DMS153 treated with DMSO at 0.1 percent for 48 hours (cell line): ENCODE results near the gene SCRN1.

Experiments
- DNase-seq: peaks from one replicate; lab custom pipeline; 2025; ENCODE audit not compliant: unreplicated experiment; lab: John Stamatoyannopoulos, UW

The SCRN1 gene

DNA sequence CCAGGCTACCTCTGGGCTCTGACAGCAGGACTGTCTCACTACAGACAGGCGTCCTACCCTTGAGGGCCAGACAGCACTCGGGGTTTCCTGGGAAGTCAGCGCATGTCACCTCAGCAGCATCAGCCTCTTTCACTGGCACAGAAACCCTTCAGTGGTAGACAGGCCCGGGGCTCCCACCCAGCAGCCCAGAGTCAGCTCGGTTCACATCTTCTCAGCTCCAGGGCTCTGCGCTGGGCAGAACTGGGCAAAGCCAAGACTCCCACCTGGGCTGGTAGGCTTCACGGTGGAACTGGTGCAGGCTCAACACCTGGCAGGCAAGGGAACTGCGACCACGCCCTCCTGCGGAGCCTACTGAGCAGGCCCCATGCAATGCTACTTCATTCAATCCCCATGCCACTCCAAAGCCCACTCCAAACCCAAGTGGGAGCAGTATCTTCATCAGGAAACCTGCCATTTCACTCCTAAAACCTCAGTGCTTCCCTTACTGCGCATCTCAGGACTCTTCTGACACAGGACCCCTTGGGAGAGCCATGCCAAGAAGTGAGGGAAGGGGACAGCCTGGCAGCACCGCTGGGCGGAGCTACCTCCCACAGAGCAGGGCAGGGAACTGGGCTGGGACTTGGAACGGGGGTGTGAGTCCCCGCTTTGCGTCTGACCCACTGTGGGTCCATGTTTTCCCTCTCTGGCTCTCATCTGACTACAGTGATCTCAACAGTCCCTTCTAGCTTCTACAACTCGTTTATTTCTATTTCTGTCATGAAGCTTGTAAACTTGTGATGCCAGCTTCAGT is 60.4 kb downstream of the SCRN1 start:
- no peak for DNase-seq

DNA sequence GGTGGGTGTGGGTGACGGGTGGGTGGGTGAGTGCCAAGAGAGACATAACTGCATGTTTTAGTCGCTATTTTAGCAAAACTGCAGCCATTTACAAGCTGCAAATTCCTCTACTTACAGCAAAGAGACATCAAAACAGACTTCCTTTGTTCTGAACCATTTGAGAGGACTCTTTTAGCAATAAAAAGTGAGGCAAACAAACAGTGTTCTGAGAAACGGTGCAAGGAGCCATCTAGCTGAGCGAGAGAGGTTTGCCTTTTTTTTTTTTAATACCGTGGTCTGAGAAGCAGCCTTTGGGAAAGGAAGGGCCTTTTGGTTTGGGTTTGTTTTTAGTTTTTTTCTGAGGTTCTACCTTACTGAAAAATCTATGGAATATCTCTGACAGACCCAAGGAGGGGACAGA is 62.9 kb downstream of the SCRN1 start:
- DNase-seq, result no peak

DNA sequence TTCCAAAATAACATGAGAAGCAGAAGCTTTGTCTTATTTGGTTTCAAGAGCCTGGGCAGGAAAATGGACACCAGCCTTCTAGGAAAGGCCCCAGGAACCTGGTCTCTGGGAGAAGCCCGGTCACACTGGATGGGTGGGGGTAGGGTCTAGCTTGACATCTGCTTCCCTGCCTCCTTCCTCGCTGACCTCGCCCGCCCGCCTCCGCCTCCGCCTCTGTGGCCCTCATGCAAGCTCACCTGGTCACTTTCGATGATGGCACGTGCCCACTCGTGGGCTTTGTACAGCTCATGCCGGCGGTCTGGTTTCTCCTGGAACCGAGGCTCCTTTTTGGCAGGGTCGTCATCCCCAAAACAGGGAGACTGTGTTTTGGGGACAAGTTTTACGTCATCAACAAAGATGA is 63.4 kb downstream of the SCRN1 start:
- no peak for DNase-seq

DNA sequence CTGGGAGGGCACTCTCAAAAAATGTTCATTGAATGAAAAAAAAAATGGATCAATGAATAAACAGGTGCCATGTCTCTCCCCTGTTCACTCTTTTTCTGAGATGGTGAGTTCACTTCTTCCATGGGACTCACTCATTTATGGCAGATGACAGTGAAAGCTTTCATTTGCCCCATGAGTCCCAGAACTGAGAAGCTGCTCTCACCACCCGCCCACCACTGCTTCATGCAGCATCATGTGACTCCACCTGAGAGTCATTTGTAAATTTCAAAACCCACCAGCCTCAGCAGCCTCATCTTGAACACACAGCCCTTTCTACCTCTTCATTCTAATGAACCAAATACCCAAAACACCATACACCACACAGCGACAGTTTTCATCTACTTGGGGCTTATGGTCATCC is 64.9 kb downstream of the SCRN1 start:
- DNase-seq, result no peak

DNA sequence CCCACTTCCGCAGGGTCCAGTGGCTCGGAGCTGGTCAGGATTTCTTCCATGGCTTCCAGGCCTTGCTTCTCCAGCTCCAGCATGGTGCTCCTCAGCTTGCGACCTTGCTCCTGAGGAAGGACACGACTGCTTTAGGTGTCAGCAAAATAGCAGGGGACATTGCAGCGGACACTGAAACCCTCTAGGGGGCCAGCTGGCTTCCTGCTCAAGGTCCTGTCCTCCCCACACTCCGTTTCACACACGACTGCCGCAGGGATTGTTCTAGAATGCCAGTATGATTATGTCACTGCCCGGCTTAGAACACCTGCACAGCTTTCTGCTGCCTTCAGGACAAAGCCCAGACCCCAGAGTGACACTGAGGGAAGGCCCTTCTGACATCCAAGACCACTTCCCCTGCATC is 65.6 kb downstream of the SCRN1 start:
- no peak for DNase-seq

DNA sequence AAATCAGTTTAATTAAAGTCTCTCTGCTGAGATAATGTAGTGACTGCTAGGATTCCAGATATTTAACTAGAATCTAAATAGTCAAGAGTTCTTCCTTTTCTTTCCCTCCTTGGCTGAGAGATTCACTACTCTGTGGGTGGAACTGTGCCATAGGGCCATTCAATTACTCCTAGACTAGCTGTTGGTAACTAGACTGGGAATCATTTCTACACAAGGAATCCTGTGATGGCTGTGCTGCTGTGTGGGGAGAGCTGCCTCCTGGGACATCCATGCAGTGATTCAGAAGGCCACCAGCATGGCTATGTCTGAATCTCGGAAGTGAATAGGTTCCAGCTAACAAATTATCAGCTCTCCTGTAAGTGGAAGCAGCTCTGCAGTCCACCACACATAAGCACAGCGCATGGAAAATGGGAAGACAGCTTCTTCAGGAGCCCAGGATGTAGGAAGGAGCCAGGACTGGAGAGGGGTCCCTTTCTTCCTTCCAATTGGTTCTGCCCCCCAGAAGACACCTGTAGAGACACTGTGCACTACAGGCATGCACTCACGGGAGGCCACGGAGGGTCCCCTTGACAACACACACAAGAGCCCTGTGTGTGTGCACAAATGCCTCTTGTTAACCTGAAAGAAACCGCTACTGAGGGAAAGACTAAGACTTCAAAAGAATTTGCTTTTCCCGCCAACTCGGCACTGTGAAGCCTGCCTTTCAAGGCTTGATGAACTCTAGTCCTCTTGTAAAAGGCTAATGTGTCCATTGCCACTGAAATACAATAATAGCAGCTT is 66.5 kb downstream of the SCRN1 start:
- DNase-seq, result no peak

DNA sequence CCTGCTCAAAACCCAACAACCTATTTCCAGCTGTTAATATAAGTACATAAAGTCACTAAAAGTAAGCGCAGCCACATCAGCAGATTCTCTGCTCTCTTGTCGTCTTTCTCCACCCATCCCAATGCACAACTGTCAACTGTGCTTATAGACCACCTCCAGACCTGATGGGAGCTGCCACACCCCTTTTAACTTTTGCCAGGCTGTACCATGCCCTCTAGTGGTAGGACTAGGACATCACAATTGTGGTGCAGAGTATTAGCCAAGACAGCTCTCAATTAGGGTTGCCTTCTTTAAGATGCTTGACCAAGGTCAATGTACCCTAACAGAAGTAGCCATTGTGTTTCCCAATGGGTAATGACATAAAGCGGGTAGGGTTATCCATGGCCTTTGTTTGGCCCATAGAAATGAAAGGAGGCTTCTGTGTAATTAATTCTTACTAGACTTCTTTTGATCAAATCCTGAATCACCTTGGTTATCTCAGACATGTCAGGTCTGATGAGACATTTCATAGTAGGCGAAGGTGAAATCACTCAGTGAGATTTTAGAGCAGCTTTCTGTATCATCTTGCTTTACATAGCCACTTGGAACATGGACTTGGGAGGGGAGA is 68.1 kb downstream of the SCRN1 start:
- DNase-seq, result peak; percentile 81

DNA sequence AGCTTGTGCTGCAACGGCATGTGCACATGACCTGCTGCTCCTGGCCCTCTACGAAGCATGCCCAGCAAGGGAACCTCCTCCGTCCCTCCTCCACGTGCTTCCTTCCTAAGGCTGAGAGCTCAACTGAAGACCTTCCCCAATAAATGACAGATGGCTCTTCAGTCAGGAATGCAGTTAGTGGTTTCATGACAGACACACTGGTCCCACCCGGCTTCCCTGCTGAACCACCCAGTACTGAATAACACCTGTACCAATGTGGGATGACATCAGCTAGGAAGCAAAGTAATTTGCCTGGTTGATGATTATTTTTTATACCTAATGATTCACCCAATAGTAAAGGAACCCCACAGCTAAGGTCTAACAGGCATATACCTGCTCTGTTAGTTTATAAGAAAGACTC is 69.1 kb downstream of the SCRN1 start:
- DNase-seq, result no peak

DNA sequence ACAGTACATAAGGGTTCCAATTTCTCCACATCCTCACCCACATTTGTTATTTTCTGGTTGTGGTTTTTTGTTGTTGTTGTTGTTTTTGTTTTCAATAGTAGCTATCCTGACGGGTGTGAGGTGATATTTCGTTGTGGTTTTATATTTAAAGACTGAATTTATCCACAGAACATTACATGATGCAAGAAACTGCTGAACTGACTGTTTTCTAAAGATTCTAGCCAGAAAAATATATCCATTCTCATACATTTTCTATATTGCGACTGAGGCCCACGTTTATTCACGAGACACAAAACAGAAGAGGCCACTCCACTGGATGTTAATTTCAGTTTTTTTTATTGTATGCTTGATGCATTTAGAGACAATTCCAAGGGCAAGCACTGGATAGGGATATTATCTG is 69.8 kb downstream of the SCRN1 start:
- DNase-seq, result no peak

DNA sequence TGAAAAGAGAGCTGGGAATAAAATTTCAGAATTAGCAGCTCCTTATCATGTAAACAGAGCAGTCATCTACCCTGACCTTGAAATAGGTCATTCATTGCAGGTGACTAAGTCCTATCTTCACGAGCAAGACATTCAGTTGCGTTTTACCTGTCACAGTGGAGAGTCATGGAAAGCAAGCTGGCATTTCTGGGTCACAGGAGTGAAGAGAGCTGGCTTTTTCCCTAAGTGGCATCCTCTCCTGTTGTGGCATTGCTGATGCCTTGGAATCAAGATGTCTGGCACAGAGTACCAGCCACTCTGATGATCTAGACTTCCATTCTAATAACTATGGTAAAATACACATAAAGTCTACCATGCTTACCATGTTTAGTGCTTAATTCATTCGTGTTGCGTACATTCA is 70.8 kb downstream of the SCRN1 start:
- DNase-seq, result no peak

DNA sequence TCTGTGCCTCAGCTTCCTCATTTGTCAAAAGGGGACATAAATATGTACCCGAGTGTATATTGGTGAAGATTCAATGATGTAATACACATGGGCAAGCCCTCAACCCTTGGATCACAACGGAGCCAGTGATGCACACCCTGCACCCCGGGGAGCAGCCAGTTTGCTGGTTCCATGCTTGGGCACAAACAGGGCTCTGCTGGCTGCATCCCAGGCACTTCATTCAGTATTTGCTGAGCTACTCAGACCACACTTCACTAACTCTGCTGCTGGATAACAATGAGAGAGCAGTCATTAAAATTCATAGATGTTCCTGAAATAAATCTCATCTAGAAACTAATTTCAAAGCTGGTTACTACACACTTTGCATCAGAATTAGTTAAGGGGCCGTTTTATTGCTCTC is 72.0 kb downstream of the SCRN1 start:
- no peak for DNase-seq

DNA sequence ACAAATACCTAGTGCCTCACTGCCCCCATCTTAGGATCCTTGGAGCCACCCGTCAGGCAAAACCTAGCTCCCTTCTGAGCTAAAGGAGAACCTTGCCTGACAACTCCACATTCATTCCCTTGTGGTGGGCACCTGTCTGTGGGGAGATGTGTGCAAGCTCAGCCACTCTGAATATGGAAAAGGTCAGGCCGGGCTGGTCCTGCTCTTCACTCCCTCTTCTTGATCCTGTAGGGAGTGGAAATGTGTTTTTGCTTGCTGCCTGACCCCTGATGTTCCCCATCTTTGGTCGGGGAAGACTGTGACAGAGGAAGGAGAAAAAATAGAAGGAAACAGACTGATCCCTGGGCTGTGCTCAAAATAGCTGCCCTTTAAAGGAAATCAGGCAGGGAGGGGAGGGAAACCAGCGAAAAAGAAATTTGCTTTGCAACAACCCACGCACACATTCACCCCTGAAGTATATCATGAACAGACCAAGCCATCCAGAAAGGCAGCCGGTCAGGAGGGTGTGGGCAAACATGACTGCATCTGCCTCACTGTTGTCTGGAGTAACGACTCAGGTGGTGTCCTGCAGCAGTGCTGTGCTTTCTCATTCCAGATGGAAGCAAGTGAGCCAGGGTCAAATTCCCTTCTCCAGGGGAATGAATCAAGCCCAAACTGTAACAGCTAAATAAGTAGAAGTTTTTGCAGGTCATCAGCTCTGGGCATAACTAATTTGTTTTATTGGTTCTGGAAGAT is 74.0 kb downstream of the SCRN1 start:
- no peak for DNase-seq

DNA sequence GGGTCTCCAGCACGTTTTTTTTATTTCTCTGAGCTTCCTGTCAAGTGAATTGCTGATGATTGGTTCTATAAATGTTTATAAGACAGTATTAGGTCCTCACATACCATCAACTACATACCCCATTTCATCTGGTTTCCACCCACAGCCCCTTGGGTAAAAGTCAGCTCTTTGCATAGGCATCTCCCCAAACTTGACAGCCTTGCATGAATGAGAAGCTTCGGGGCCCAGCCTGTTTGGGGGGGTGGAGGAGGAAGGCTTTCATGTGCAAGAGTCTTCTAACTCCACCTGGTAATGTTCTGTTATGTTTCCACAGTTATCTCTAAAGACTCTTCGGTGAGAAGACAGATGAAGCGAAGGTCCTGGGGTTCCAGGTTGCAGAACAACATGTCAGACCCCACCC is 75.4 kb downstream of the SCRN1 start:
- no peak for DNase-seq

DNA sequence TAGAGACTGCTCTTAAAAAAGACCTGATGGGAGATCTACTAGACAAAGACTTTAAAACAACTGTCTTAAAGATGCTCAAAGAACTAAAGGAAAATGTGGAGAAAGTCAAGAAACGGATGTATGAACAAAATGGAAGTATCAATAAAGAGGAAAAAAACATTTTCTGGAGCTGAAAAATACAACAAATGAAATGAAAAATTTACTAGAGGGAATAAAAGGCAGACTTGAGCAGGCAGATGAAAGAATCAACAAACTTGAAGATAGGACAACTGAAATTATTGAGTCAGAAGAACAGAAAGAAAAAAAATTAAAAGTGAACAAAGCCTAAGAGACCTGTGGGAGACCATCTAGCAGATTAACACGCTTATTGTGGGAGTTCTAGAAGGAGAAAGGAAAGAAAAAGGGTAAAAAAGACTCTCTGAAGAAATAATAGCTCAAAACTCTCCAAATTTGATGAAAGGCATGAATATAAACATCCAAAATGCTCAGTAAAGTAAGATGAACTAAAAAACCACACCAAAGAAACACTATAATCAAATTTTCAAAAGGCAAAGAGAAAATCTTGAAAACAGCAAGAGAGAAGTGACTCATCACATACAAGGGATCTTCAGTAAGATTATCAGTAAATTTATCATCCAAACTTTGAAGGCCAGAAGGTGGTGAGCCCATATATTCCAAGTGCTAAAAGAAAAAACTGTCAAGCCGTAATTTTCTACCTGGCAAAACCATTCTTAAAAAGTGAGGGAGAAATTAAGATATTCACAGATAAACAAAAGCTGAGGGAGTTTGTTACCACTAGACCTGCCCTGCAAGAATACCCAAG is 83.2 kb downstream of the SCRN1 start:
- no peak for DNase-seq

DNA sequence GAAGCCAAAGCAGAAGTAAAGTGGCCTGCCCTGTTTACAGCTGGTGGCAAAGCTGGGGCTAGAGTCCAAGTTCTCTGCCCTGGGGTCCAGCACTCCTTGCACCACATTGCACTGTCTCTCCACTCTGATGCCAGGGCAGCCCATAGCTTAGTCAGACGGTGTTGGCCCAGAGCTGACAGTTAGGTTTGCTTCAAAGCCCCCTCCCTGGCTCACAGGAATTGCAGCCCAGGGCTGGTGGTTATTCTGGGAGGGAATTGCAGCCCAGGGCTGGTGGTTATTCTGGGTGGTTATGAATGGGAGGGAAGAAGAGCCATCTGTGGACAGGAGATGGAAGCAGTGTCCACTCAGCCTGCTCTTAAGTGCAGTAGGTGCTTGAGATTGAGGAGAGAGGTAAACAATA is 88.9 kb downstream of the SCRN1 start:
- no peak for DNase-seq

DNA sequence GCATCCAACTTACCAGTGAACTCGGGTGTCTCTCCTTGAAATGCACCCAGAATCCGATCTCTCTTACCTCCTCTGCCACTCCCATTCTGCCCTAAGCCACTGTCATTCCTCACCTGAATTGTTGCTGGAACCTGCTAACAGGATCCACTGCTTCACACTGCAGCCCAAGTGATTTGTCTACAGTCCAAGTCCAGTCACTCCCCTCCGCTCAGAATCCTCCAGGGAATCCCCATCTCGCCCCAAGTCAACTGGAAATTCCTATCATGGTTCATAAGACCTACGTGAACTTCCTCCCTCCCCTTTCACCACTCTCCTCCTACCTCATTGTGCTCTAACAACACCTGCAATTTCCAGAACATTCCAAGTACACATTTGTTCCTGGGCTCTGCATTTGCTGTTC is 91.3 kb downstream of the SCRN1 start:
- no peak for DNase-seq

DNA sequence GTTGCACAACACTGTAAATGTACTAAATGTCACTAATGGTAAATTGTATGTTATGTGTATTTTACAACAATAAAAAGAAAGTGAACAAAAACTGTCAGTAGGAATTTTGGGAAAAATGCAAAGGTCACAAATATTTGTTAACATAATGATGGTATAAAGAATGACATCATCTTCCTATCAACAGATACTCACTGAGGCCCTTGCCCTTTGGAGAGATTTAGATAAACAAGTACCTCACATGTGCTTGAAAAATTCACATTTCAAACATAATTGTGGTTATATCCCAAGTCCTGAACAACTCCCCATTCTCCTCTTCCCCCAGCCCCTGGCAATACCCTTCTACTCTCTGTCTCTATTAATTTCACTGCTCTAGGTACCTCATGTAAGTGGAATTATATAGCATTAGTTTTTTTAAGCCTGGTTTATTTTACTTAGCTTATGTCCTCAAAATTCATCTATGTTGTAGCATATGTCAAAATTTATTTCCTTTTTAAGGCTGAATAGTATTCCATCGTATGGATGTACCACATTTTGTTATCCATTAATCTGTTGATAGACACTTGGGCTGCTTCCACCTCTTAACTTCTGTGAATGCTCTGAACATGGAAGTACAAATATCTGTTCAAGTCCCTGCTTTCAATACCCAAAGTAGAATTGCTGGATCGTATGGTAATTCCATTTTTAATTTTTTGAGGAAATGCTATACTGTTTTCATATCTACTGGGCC is 92.8 kb downstream of the SCRN1 start:
- DNase-seq, result no peak

DNA sequence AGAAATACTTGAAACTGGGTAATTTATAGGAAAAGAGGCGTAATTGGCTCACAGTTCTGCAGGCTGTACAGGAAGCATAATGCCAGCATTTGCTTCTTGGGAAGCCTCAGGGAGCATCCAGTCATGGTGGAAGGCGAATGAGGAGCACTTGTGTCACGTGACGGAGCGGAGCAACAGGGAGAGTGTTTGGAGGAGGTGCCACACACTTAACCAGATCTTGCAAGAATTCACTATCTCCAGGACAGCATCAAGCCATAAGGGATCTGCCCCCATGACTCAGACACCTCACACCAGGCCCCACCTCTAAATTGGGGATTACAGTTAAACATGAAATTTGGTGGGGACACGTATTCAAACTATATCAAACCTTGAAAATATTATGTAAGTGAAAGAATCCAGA is 94.0 kb downstream of the SCRN1 start:
- no peak for DNase-seq

DNA sequence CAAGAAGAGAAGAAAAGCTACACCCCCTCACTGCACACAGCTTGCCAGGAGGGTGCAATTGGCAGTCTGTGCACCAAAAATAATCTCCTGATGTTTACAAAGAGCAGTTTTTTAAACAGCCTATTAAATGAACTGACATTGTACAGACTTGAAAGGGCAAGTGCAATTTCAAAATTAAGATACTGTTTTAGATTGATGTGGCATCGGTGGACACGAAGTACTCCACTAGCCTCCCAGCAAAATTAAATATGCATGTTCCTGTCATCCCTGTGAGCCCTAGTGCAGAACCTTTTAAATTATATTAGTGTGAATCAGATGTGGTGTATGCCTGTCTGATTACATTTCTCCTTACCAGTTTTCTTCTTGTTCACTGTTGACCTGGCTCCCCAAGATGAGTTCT is 95.3 kb downstream of the SCRN1 start:
- no peak for DNase-seq

DNA sequence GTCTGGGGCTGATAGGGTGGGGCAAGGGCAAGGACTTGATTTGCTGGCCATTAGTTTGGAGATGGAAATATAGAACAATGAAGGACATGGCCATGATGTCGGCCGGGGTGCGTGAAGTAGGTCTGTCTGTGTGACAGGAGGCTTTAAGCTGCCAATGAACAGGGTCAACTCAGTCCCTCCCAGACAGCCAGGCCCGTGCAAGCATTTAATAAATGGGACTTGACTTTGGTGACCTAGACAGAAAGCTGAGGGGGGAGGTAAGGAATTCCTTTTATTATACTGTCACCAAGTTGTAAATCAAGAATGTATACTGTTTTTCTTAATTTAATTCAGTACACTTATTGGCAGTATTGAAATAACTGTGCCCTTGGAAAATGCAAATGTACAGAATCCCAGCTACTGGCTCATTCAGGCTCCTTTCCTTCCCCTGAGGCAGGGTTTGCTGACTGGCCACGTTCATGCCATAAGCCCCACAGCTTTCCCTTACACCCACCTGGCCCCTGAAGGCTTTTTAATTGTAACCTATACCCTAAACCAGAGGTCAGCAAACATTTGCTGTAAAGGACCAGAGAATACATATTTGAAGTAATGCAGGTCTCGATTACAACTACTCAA is 96.1 kb downstream of the SCRN1 start:
- DNase-seq, result no peak
